Measurements from ENCODE around the gene SH2D6.
A peak's percentile ranks its signal among the peaks of the same experiment; 100 is the strongest.

- TF ChIP-seq CTCF (IDR thresholded peaks at IDR 0.05) (no peak), POLR2A (IDR thresholded peaks at IDR 0.05) (peak; percentile 82), EP300 (IDR thresholded peaks at IDR 0.05; ENCODE audit: low read depth) (peak; percentile 83), POLR2AphosphoS5 (IDR thresholded peaks at IDR 0.05) (peak; percentile 72 to 93 (median 88))
Observed at GRCh38 chr2:85437488-85438200, 19.1 kb downstream of the SH2D6 start.
